Limb (tissue), 2 donors: ENCODE data around the gene NKX2-3.
A peak's percentile ranks its signal among the peaks of the same experiment; 100 is the strongest.

ENCODE experiments used
- DNase-seq, 2 donors: peaks; one replicate each; pipeline ENCODE4 v3.0.0-alpha.2; 2016; ENCODE audit errors: extremely low spot score in 2 of 2

The NKX2-3 gene

GRCh38 chr10:99537989-99538917 lies 5.5 kb downstream of the NKX2-3 start:
- no peak for DNase-seq

- no peak for DNase-seq
Observed at GRCh38 chr10:99539120-99539519, 6.4 kb downstream of the NKX2-3 start.

- no peak for DNase-seq
Observed at GRCh38 chr10:99539820-99540219, 7.1 kb downstream of the NKX2-3 start.

- no peak for DNase-seq
Observed at GRCh38 chr10:99540306-99540656, 7.5 kb downstream of the NKX2-3 start.

GRCh38 chr10:99540657-99541531 lies 8.2 kb downstream of the NKX2-3 start:
- no peak for DNase-seq

GRCh38 chr10:99544322-99544721 lies 11.6 kb downstream of the NKX2-3 start:
- DNase-seq: no peak

GRCh38 chr10:99548041-99548530 lies 15.3 kb downstream of the NKX2-3 start:
- no peak for DNase-seq

GRCh38 chr10:99551158-99551557 lies 18.4 kb downstream of the NKX2-3 start:
- peak; percentile 45 to 76 for DNase-seq

- no peak for DNase-seq
Observed at GRCh38 chr10:99551616-99552015, 18.9 kb downstream of the NKX2-3 start.

- DNase-seq: peak in 1 of 2 donors; percentile 37
Observed at GRCh38 chr10:99555371-99555770, 22.6 kb downstream of the NKX2-3 start.

GRCh38 chr10:99555825-99556523 lies 23.2 kb downstream of the NKX2-3 start:
- no peak for DNase-seq

GRCh38 chr10:99557044-99557443 lies 24.3 kb downstream of the NKX2-3 start:
- no peak for DNase-seq

GRCh38 chr10:99558708-99559107 lies 26.0 kb downstream of the NKX2-3 start:
- DNase-seq: no peak

- DNase-seq: peak; percentile 32 to 47
Observed at GRCh38 chr10:99560277-99561126, 27.8 kb downstream of the NKX2-3 start.

- no peak for DNase-seq
Observed at GRCh38 chr10:99562631-99563030, 29.9 kb downstream of the NKX2-3 start.

- DNase-seq: no peak
Observed at GRCh38 chr10:99564361-99564760, 31.6 kb downstream of the NKX2-3 start.

- no peak for DNase-seq
Observed at GRCh38 chr10:99565166-99565565, 32.4 kb downstream of the NKX2-3 start.

GRCh38 chr10:99569253-99569939 lies 36.7 kb downstream of the NKX2-3 start:
- DNase-seq: no peak

GRCh38 chr10:99569961-99570360 lies 37.2 kb downstream of the NKX2-3 start:
- DNase-seq: no peak

- DNase-seq: no peak
Observed at GRCh38 chr10:99571816-99572215, 39.1 kb downstream of the NKX2-3 start.
